Measurements from ENCODE around the gene OSR1. TPM values are rescaled to one million over a fixed set of nuclear protein-coding genes. Genes with fewer than 3 reads are reported as not detected.

Gene OSR1
- total RNA-seq, 2 experiments from 2014 or later: not detected

DNA sequence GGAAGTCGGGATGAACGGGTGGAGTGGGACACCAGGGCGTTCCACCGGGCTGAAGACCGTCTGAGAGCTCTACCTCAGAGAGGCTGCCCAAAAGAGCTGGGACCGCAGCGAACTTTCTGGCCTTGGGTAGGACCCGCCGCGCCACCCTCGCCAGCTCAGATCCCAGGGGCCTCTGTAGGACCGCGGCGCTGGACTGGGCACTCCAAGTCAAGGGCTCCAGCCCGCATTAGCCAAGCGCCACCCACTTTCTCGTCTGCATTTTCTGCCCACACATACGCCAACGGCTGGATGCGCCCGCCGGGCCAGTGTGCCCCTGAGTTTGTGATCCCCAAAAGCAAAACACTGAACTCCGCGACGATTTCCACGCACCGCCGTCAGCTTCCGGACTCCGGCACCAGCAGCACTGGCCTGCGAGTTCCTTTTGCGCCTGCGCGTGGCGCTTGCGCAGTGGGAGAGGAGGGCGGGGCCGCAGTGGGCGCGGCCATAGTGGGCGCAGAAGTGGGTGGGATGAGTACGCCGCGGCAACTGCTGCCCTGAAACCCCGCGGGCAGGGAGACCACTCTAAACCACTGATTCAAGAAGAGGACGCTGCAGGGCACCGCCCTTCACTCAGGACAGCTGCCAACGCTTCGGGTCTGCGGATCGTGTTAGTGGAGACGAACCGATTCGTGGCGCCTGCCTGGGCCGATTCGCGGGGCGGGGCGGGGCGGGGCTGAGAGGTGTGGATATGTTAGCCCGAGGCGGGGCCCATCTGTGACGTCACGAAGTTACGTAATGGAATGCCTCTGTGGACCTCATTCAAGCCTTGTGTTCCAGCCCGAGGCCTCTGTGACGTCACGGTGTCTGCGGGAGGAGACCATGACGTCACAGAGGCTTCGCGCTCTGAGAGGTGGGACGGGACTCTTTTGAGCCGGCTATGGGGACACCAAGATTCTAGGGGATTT is 10.5 kb downstream of the OSR1 start:
- H3K4me1 Mint-ChIP-seq: peaks cover 22% of the 10 kb centered on the region

DNA sequence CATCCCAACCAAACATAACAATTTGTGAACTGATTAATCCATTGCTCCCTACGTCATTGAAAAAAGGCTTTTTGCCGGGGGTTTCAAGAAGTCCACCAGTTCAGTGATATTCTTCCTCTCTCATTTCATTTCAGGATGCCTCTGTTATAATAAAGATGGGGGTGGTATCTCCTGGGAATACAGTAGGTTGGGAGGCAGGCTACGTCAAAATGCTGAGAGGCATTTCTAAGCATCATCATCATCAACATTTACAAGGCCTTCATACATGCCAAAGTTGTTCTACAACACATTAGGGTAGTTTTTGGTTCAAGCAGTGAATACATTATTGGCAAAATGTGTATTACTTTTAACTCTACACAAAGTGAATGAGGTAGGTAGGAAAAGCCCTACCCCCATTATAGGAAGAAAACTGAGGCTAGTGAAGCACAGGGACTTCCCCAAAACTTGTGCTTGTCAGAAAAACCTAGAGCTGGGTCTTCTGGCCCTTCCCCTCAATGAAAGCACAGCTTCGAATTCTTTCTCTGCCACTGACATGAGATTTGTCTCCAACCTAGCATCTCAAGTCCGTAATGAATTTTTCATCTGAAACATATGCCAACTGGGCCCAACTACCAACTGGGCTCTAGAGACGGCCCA is 11.3 kb downstream of the OSR1 start:
- ChIA-PET CTCF (interaction anchor here (0.9 to 1.3 kb wide), 3 partner anchors 14 to 517 kb away, joined by 3 to 6 read pairs (median 3); no protein-coding TSS in a partner anchor), POLR2A (interaction anchor here (0.7 to 3.6 kb wide), 16 partner anchors 9 to 1596 kb away, joined by 3 to 30 read pairs (median 4); partner anchors contain the start of genes LDAH, OSR1, RDH14 and TTC32)
- Mint-ChIP-seq H3K9me3 (no peaks in the 10 kb centered on the region), H3K36me3 (ENCODE audit: low read depth) (peaks cover 2% of the 10 kb centered on the region), H3K27me3 (peaks cover 29% of the 10 kb centered on the region), H3K4me1 (peaks cover 20% of the 10 kb centered on the region), H3K4me3 (peak overlapping the region; percentile 94), H3K27ac (peak overlapping the region; percentile 88)
- DNase-seq: no peak

More for the DNA sequence above, 10.5 kb downstream of the OSR1 start:
- Mint-ChIP-seq H3K36me3 (ENCODE audit: low read depth) (peaks cover 2% of the 10 kb centered on the region), H3K27ac (peak overlapping the region; percentile 88), H3K4me3 (peak overlapping the region; percentile 94), H3K27me3 (peaks cover 35% of the 10 kb centered on the region), H3K9me3 (no peaks in the 10 kb centered on the region)
- ChIA-PET CTCF (interaction anchor here (0.7 to 3.8 kb wide), 6 partner anchors 12 to 517 kb away, joined by 3 to 24 read pairs (median 3); partner anchors contain the start of gene OSR1), POLR2A (interaction anchor here (0.7 to 3.6 kb wide), 17 partner anchors 10 to 1596 kb away, joined by 3 to 30 read pairs (median 4); partner anchors contain the start of genes LDAH, OSR1, RDH14 and TTC32)
- DNase-seq: peak; percentile 97

DNA sequence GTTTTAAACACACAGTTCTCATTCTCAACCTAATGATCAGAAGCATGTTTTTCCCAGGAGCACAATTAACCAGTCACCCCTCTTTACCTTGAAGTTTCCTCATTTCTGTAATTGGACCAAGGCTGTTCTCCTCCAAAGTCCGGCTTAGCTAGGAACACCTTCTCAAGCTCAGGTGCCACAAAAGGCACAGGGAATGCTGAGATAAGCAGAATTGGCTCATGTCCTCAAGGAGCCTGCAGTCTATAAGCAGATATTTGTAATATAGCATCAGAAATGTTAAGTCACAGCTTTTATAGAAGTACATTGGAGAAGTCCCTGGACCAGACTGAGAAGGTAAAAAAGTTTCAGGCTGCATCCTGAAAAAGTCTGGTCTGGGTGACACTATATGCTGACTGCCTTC is 20.7 kb downstream of the OSR1 start:
- H3K4me1 Mint-ChIP-seq: no peaks in the 10 kb centered on the region
- no peaks in the 10 kb centered on the region for H3K36me3 Mint-ChIP-seq (ENCODE audit: low read depth)
- H3K4me3 Mint-ChIP-seq: no peak overlapping the region
- no peaks in the 10 kb centered on the region for H3K27me3 Mint-ChIP-seq
- DNase-seq: no peak
- H3K27ac Mint-ChIP-seq: no peak overlapping the region
- H3K9me3 Mint-ChIP-seq: no peaks in the 10 kb centered on the region
- CTCF ChIA-PET: no interaction called here
- POLR2A ChIA-PET: interaction anchor here (3.9 kb wide), 1 partner anchor 10 kb away, joined by 23 read pairs; no protein-coding TSS in a partner anchor

DNA sequence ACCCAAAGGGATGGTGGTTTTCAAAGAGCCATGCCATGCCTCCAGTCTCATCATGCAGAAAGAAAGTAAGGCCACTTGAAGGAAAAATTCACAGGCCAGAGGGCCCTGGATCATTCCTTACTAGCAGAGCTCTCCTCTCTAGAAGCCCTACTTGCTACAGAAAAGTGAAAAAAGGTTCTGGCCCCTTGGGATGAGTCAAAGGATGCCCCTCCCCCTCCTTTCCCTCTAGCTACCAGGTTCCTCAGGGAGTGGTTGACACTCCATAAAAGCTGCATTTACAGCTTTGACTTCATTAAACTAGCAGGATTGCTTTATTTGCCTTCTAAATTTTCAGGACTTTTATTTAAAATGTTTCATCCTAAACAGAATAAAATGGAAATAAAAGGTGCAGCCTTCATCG is 21.2 kb downstream of the OSR1 start:
- no peak for DNase-seq
- Mint-ChIP-seq H3K27ac (no peak overlapping the region), H3K36me3 (ENCODE audit: low read depth) (no peaks in the 10 kb centered on the region), H3K4me1 (no peaks in the 10 kb centered on the region), H3K4me3 (no peak overlapping the region), H3K9me3 (no peaks in the 10 kb centered on the region), H3K27me3 (no peaks in the 10 kb centered on the region)
- ChIA-PET POLR2A (interaction anchor here (3.9 kb wide), 1 partner anchor 11 kb away, joined by 23 read pairs; no protein-coding TSS in a partner anchor), CTCF (no interaction called here)

DNA sequence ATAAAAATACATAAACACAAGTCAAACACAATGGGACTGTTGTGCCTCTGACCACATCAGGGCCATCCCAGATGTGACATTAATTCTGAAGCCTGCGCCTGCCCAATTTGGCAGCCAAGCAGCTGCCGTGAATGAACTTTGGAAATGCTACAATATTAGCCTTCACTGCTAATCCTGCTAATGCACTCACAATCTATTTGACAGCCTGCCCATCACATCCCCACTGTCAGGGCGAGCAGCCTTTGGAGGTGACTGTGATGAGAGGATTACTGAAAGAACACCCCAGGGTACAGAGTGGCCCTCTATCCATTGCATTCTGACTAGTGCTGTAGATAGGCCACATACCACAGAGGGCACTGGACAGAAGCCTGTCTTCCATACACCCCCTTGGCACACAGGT is 21.6 kb downstream of the OSR1 start:
- DNase-seq: no peak
- no peaks in the 10 kb centered on the region for H3K36me3 Mint-ChIP-seq (ENCODE audit: low read depth)
- ChIA-PET POLR2A (interaction anchor here (3.9 kb wide), 1 partner anchor 11 kb away, joined by 23 read pairs; no protein-coding TSS in a partner anchor), CTCF (no interaction called here)
- H3K9me3 Mint-ChIP-seq: no peaks in the 10 kb centered on the region
- H3K4me3 Mint-ChIP-seq: no peak overlapping the region
- H3K4me1 Mint-ChIP-seq: no peaks in the 10 kb centered on the region
- no peak overlapping the region for H3K27ac Mint-ChIP-seq
- H3K27me3 Mint-ChIP-seq: no peaks in the 10 kb centered on the region

DNA sequence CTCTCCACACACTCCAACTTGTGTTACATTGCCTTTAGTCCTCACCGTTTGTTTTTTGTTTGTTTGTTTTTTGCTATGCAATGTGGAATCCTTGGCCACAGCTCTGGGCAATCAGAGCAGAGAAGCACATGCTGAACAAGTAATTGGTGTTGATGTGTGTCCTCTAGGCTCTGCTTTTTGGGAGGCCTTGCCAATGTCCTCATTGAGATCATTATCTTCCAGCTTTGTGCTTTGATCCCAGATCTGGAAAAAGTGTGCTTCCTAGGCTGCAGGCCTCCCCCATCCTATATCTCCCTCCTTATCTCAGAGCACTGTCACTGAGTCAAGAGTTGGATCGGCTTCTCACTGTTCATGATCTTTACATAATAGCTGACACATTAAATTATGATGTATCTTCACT is 25.9 kb downstream of the OSR1 start:
- CTCF ChIA-PET: no interaction called here
- Mint-ChIP-seq H3K27me3 (peaks cover 3% of the 10 kb centered on the region), H3K4me1 (no peaks in the 10 kb centered on the region), H3K4me3 (no peak overlapping the region), H3K9me3 (no peaks in the 10 kb centered on the region), H3K36me3 (ENCODE audit: low read depth) (no peaks in the 10 kb centered on the region), H3K27ac (no peak overlapping the region)
- DNase-seq: no peak
- POLR2A ChIA-PET: no interaction called here

DNA sequence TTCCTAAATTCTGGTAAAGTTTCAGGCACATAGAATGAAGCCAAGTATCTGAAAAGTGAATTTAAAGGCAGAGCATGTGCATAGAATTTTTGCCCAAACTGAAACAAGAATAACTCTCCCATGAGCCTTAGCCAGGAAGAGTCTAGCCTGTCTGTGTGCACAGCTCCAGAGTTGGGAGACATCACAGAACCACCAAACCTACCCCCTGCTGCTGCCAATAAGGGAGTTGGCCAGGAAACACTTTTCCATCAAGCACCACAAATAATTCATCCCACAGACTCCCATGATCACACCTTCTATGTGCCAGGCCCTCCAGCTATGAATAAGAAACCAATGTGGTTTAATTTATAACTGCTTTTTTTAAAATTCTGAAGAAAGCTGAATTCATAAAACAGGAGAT is 27.0 kb downstream of the OSR1 start:
- Mint-ChIP-seq H3K27ac (no peak overlapping the region), H3K4me3 (no peak overlapping the region), H3K36me3 (ENCODE audit: low read depth) (no peaks in the 10 kb centered on the region), H3K9me3 (no peaks in the 10 kb centered on the region), H3K27me3 (peaks cover 3% of the 10 kb centered on the region), H3K4me1 (no peaks in the 10 kb centered on the region)
- DNase-seq: no peak
- ChIA-PET POLR2A (no interaction called here), CTCF (no interaction called here)

DNA sequence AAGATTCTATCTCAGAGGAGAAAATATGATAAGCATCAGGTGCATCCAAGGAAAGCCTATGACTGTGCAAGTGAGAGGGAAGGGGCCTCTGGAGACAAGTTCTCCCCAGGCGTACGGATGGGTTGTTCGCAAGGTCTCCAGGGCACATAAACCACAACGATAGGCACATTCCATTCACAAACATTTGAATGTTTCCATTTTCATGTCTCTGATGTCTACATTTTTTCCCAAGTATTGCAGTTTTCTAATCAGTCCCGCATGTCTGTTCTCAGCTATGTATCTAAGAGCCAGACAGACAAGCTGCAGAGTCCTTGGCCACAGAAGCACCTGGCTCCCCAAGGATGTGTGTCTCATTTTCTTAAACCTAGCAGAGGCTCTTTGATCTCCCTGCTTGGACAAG is 28.0 kb downstream of the OSR1 start:
- ChIA-PET POLR2A (no interaction called here), CTCF (no interaction called here)

DNA sequence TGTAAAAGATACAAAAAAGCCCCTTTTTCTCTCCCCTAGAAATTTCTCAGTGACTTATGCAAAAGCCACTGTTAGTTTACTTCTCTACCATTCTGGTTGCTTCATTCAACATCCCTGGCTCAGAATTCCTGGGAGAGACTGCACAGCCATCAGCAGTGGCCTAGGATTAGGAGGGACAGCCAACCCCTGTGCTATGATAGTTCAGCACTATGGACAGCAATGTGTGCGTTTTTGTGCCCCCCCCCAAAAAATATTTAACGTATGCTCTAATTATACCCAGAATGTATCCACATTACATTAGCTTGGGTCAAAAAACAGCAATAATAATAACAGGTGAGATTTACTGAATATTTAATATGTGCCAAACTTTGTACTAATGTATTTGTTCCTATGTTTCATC is 29.0 kb downstream of the OSR1 start:
- ChIA-PET CTCF (no interaction called here), POLR2A (no interaction called here)
- Mint-ChIP-seq H3K4me3 (no peak overlapping the region), H3K4me1 (no peaks in the 10 kb centered on the region), H3K27me3 (peaks cover 3% of the 10 kb centered on the region), H3K27ac (no peak overlapping the region), H3K36me3 (ENCODE audit: low read depth) (no peaks in the 10 kb centered on the region), H3K9me3 (no peaks in the 10 kb centered on the region)
- DNase-seq: no peak

More for the DNA sequence above, 28.0 kb downstream of the OSR1 start:
- no peaks in the 10 kb centered on the region for H3K36me3 Mint-ChIP-seq (ENCODE audit: low read depth)
- H3K27ac Mint-ChIP-seq: no peak overlapping the region
- H3K9me3 Mint-ChIP-seq: no peaks in the 10 kb centered on the region
- no peak overlapping the region for H3K4me3 Mint-ChIP-seq
- H3K4me1 Mint-ChIP-seq: no peaks in the 10 kb centered on the region
- no peak for DNase-seq
- peaks cover 3% of the 10 kb centered on the region for H3K27me3 Mint-ChIP-seq

DNA sequence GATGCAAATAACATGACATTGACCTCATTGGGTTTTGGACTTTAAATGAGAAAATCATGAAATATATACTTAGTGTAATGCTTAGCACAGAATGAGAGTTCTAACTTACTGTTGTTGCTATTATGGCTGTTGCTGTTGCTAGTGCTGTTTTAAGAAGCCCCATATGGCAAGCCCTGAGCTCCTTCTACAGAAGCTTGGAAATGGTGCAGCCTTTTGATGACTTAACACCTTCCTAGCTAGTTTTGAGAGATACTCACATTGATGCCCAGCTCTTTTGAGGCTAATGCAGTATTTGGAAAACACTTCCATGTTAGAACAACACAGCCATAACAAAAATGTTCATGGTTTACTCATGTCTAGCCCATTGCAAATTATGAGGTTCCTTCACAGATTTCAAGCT is 30.9 kb downstream of the OSR1 start:
- ChIA-PET POLR2A (no interaction called here), CTCF (no interaction called here)
- H3K9me3 Mint-ChIP-seq: no peaks in the 10 kb centered on the region
- H3K4me3 Mint-ChIP-seq: no peak overlapping the region
- H3K36me3 Mint-ChIP-seq (ENCODE audit: low read depth): no peaks in the 10 kb centered on the region
- H3K4me1 Mint-ChIP-seq: no peaks in the 10 kb centered on the region
- H3K27ac Mint-ChIP-seq: no peak overlapping the region
- no peak for DNase-seq
- H3K27me3 Mint-ChIP-seq: peaks cover 3% of the 10 kb centered on the region

DNA sequence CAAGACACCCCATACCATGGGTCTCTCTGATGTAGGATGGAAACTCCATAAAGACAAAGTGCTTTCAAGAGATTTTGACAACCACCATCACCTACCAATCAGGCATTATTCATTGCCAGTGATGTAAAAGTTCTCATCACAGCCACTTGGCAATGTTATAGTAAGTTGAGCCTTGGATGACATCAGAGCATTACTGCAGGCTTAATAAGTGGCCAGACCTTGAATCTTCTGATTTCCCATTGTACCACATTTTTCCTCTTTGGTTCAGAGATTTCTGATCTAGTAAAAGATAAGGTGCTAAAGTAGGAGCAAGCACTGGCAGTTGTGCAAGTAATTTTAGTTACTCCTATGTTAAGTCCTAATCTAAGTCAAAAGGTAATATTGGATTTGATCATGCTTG is 36.5 kb downstream of the OSR1 start:
- H3K9me3 Mint-ChIP-seq: no peaks in the 10 kb centered on the region
- ChIA-PET POLR2A (no interaction called here), CTCF (no interaction called here)
- H3K27ac Mint-ChIP-seq: no peak overlapping the region
- H3K4me3 Mint-ChIP-seq: no peak overlapping the region
- H3K4me1 Mint-ChIP-seq: no peaks in the 10 kb centered on the region
- DNase-seq: no peak
- H3K27me3 Mint-ChIP-seq: no peaks in the 10 kb centered on the region
- no peaks in the 10 kb centered on the region for H3K36me3 Mint-ChIP-seq (ENCODE audit: low read depth)

DNA sequence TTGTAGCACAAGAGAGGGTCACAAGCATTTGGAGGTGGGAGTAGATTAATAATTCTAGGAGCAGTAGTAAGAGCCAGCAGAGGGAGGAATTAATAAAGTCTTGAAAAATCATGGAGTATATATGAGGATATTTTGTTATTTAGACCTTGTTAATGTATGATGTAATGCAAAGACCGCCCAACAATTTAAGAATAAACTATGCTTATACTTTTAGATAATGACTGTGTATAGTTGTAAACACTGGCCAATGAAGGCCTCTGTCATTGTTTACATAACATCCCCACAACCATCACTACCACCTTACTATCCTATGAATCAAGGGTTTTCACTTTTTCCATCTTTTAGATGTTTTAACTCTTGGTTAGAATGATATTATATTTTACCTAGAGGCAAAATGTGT is 37.6 kb downstream of the OSR1 start:
- no peak overlapping the region for H3K4me3 Mint-ChIP-seq
- H3K4me1 Mint-ChIP-seq: no peaks in the 10 kb centered on the region
- no peaks in the 10 kb centered on the region for H3K27me3 Mint-ChIP-seq
- no peaks in the 10 kb centered on the region for H3K9me3 Mint-ChIP-seq
- POLR2A ChIA-PET: no interaction called here
- CTCF ChIA-PET: no interaction called here
- no peaks in the 10 kb centered on the region for H3K36me3 Mint-ChIP-seq (ENCODE audit: low read depth)
- no peak overlapping the region for H3K27ac Mint-ChIP-seq
- no peak for DNase-seq

DNA sequence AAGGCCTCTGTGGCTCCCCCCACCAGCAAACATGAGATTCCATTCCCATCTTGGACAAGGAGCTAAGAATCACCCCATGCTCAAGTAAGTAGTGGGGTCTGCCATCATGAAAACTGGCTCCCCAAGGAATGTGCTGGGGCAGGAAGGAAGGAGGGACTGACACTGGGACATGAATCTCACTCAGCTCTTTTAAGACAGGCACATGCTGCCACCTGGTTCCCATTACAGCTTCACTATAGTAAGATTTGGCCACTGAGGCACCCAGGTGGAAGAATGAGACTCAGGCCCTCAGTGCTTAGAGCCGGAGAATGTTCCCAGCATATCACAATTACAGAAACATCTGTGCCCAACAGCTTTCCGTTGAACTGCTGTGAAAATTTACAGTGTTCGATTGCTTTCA is 38.7 kb downstream of the OSR1 start:
- no peaks in the 10 kb centered on the region for H3K4me1 Mint-ChIP-seq
- H3K27me3 Mint-ChIP-seq: no peaks in the 10 kb centered on the region
- H3K9me3 Mint-ChIP-seq: no peaks in the 10 kb centered on the region
- no peaks in the 10 kb centered on the region for H3K36me3 Mint-ChIP-seq (ENCODE audit: low read depth)
- CTCF ChIA-PET: no interaction called here
- POLR2A ChIA-PET: no interaction called here
- no peak overlapping the region for H3K27ac Mint-ChIP-seq
- H3K4me3 Mint-ChIP-seq: no peak overlapping the region
- DNase-seq: no peak
